Activated CD4-positive, alpha-beta T cell treated with anti-CD3 and anti-CD28 coated beads, Interleukin-2, amount 50 U/mL, for 24 hours (primary cell): ENCODE measurements around the gene RHBG.

Experiments
- DNase-seq, 2 donors: peaks; one replicate each; pipeline ENCODE4 v3.0.0-alpha.2; 2020; ENCODE audit warnings: low read depth in 1 of 2, low spot score in 1 of 2

The RHBG gene

DNA sequence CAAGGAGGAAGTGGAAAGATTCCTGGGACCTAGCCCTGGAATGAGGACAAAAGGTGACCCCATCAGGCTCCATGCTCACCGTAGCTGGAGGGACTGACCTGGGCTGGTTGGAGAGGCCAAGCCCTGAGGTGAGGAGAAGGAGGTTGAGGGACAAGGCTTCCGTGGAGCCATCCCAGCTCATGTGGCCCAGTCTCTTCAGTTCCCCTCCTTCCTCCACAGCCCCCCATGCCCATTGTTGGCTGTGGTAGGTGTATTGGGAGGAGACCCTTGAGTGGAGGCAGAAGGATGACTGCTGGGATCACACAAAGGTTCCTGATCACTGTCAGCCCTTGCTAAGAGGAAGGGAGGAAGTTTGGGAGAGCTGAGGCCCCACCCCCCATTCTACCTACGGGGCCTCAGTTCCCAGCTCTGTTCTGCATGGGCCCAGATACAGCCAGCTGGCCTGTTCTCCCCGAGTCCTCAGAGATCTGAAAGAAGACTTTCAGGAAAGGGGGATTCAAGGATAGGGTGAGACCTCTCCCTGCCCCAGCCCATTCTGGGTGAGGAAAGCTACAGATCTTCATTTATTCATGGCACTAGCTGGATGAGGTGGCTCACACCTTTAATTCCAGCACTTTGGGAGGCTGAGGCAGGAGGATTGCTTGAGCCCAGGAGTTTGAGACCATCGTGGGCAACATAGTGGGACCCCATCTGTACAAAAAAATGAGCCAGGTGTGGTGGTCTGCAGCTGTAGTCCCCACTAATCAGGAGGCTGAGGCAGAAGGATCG, 17.3 kb downstream of the RHBG start:
- no peak for DNase-seq

- no peak for DNase-seq
These were observed 18.2 kb downstream of the RHBG start for GRCh38 chr1:156386949-156387869.

DNA sequence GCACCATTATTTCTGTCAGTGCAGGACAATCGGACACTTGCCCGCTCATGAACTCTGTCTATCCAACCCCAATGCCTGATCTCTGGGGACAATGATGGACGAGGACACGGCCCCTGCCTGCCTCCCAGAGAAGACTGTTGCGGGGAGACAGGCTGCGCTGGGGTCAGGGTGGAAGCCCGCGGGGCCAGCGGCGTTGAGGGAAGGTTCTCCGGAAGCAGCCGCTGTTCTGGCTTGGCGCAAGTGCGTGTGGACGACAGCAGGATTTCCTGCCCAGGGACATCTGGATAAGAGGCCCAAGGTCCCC, 18.8 kb downstream of the RHBG start:
- no peak for DNase-seq

DNA sequence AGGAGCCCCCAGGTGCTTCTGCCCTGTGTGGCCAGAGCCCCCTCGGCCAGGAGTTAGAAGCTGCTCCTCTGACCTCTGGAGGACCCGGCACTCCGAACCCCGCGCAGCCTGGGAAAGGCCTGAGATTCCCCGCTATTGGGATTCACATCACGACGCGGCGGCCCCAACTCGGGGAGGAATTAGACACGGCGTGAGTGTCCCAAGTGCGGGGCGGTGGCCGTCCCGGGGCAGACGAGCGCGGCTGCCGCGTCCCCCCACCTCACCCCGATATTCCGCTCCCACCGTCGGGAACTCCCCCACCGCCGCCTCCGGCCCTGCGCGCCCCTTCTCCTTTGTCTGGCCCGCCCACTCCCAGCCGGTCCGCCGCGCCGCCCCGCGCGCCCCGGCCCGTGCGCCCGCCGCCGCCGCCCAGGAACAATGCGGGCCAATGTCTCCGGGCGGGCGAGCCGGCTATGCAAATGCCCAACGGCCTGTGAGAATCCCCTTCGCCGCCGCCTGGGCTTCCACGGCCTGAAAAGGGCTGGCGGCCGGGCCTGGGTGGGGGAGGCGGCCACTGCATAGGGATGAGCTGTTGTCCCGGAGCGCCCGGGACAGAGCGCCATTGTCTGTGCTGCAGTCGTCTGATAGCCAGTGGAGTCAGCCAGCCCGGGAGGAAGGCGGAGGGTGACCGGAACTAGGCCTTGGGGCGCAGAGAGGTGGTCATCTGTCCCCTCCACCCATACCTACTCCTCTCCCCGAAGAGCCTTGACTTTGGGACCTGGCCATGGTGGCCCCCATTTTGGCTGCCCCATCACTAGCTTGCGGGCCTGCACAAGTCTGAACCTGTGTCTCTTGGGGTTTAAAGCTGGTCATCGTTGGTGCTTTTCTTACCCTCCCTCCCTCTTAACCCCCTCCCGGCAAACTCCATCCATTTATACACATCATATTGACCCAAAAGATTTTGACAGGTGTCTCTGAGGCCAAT, 19.4 kb downstream of the RHBG start:
- no peak for DNase-seq

DNA sequence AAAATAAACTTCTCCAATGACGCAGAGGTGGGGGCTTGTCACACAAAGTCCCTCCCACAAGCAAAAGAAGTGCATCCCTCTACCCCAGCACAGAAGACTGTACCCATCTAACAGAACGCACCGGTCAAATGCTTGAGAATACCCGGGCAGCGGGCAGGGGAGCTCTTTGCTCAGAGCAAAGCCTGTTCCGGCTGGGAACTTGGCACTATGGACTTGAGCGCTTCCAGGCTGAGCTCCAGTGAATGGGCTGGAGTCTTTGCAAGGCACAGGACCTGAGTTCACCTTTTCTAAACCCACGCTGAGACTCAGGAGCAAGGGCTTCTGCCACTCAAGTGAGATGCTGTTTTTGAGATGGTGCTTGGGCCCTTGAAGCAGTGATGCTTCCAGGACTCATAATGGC, 20.3 kb downstream of the RHBG start:
- no peak for DNase-seq

GRCh38 chr1:156390469-156391365, 21.7 kb downstream of the RHBG start:
- DNase-seq, result no peak

GRCh38 chr1:156391366-156391677, 22.3 kb downstream of the RHBG start:
- no peak for DNase-seq

- no peak for DNase-seq
These were observed 22.7 kb downstream of the RHBG start for GRCh38 chr1:156391701-156392100.

GRCh38 chr1:156392452-156392853, 23.4 kb downstream of the RHBG start:
- no peak for DNase-seq

DNA sequence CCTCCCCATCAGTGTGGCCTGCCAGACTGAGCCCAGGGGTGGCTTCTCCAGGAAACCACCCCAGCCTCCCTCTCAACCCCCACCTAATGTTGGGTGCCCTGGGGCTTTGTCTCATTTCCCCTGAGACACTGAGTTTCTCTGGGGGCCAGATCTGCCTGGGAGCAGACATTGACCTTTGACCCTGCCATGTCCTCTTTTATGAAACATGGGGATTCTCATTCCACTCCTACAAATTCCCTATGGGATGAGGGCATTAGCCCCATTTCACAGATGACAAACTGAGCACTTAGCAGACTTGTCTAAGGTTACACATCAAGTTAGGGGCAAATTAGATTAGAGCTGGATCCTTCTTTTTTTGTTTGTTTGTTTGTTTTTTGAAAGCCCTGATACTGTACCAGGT, 24.1 kb downstream of the RHBG start:
- no peak for DNase-seq

DNA sequence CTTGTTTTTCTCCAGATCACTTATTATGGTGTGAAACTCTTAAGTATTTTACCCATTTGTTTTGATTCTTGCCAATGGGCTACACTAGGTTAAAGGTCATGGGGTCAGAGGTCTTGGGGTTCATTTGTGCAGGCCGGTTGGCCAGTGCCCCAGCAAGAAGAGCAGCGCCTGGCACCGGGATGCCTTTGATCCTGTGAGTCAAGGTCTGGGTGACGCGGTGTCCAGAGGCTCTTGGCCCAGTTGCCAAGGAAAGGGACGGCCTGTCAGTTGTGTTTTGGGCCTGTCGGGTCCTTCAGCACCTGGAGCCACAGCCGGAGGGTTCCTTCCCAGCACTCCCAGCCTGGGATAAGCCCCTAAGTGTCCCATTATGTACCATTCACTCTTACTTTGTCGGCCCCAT, 25.1 kb downstream of the RHBG start:
- DNase-seq, result no peak

- no peak for DNase-seq
These were observed 25.9 kb downstream of the RHBG start for GRCh38 chr1:156394835-156395461.

DNA sequence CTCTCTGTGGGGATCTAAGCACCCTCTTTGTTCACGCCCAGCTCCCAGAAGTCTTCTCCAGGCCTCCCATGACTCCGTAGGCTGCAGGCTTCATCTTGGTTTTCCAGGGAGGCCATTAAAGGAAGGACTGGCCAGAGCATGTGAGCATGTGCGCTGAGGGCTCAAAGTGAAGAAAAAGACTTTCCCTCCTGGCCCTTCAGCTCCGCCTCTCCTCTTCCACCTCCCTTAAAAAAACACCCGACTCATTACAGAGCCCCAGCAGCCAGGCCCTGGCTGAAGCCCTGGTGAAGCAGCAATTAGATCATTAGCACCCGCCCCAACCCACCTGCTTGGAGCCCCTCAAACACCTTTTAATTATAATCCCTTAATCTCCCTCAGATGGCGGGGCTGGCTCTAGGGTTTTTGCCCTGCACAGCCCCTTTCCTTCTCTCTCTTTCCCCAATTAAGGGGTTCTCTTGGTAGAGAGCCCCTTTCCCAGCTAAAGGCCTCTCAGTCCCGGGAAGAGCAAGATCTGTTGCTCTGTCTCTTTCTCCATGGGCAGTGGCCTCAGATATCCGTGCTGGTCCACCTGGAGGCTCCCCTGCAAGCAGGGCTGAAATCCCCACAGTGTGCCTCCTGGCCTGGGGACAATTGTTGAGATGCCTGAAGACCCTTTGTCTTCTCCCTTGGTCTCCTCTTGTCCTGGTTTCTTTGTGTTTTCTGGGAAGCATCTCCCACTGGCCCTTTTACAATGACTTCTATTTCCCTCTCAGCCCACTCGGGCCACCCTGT, 30.5 kb downstream of the RHBG start:
- no peak for DNase-seq

DNA sequence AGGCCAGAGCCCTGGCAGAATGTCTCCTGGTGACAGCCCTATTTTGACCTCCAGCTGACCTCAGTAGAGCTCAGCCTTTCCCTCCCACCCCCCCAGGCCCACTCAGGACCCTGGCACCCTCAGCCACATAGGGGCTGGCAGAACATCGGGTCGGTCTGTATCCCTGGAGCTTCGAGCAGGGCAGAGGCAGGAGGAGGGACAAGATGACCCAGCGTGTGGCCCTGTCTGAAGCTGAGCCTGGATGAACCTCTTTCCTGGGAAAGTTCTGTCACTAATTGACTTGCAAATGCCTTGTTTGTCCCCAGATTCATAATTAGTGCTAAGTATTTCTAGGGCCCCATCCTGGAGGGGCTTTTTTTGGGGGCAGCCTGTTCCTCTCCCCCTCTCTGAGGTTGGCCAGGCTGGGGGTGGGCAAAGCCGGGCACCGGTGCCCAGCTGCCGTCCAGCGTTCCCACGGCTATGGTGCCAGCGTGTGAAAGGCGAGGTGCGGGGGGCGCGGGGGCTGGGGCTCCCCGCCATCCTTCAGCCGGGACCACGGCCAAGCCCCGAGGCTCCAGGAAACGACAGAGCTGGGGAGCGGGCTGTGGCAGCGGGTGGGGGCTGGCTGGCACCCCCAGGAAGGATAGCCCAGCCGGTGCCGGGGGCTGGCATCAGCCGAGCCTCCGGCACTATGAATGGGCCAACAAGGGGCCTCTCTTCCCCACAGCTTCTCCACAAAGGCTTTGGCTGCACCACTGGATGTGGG, 31.4 kb downstream of the RHBG start:
- no peak for DNase-seq

DNA sequence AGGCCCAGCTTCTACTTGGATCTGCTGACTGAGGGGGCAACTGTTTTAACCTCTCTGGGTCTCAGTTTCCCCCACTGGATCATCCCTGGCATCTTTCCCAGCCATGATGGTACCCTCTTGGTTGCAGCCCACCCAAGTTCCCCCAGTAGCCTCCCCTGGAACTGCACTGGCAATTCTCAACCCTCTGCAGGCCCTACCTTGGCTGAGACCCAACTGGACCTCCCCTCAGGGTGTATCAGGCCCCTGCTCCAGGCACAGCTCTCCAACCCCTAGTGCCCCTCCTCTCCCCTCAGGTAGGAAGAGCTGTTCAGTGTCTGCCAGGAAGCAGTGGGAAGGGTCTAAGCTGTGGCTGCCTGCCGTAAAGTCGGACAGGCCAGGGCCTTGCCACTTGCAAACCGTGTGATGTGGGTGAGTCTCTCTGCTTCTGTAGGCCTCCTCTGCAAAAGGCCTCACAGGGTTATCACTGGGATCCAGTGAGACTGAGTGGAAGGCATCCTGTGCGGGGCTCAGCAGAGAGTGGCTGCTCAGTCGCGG, 32.1 kb downstream of the RHBG start:
- DNase-seq, result no peak

- DNase-seq, result no peak
These were observed 32.7 kb downstream of the RHBG start for GRCh38 chr1:156401681-156402081.

DNA sequence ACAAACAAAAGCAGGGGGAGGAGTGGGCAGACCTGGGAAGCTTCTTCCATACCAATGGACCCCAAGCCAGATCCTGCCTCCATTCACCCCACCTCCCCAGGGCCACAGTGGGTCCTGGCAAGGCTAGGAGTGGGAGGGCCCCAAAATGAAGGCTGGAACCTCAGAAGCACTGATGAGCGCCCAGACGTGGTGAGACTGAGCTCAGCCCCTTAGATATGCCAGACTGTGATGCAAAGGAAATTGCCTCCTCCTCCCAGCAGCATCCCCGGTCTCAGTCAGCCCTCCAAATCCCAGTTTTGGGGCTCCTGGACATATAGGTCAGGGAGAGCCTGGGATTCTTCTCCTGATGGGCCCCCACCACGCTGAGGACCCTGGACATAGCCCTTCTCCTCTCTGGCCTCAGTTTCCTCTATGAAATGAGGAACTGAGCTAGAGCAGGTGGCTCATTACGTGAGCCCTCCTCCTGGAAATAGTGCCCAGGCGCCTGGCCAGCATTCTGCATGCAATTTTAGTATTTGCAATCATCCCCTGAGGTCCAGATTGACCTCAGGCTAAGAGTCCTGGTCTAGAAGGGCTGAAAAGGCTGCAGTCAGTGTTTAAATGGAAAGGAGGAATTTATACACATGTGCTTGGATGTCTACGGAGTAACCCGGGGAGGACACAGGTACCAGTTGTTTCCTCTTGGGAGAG, 33.5 kb downstream of the RHBG start:
- DNase-seq, result no peak

DNA sequence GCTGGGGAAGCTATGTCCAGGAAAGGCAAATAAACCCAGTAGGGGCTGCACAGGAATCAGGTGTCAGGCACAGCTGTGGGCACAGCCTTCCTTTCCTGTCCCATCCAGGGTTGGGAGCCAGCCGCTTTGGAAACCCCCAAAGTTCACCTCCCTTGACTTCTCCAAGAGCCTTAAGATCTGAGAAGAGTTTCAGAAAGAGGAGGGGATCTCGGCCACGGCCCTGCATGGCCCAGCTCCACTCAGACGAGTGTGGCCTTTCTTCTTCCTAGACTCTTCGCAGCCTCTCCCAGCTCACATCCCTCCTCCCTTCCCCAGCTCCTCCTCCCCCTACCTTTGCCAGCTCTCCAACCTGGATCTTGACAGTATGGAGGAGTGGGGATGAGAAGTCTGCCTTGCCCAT, 36.7 kb downstream of the RHBG start:
- no peak for DNase-seq
